HG03558 (cell line): Measurements from ENCODE around the gene GNB2.
A peak's percentile ranks its signal among the peaks of the same experiment; 100 is the strongest.

Source experiments
- ATAC-seq: cut with Tn5 transposase; IDR thresholded peaks from one replicate; pipeline ENCODE4 v1.9.1; 2021; ENCODE audit warnings: moderate number of reproducible peaks; ENCODE audit not compliant: unreplicated experiment; ENCODE audit errors: extremely low read depth

Gene GNB2

GRCh38 chr7:100673302-100673941, at the start of gene GNB2:
TSS of gene GNB2 (plus strand) at chr7:100673740. CDS start at chr7:100676266, 2,526 bp downstream.
- peak; percentile 30 for ATAC-seq

DNA sequence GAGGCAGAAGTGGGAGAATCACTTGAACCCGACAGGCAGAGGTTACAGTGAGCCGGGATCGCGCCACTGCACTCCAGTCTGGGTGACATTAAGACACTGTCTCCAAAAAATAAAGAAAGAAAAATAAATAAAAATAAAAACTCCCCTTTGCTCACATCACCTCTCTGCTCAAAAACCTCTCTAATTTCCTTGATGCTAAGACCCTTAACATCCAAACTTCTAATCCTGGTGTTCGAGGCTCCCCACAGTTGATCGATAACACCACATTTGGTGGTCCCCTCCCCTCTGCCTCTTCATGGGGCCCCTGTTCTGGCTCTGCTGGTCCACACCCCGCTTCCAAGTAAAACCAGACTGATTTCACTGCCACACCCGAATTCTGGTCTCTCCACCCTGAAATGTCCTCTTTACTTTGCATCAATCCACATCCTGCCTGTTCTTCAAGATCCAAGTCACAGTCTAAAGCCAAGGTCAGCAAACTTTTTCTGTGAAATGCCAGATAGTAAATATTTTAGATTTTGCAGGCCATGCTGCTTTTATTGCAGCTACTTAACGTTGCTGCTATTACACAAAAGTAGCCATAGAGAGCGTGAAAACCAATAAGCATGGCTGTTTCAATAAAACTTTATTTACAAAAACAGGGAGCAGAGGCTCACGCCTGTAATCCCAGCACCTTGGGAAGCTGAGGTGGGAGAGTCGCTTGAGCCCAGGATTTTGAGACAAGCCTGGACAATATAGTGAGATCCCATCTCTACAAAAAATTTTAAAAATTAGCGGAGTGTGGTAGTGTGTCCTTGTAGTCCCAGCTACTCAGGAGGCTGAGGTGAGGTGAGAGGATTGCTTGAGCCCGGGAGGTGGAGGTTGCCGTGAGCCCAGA, 49.4 kb upstream of the GNB2 start:
- ATAC-seq, result no peak

DNA sequence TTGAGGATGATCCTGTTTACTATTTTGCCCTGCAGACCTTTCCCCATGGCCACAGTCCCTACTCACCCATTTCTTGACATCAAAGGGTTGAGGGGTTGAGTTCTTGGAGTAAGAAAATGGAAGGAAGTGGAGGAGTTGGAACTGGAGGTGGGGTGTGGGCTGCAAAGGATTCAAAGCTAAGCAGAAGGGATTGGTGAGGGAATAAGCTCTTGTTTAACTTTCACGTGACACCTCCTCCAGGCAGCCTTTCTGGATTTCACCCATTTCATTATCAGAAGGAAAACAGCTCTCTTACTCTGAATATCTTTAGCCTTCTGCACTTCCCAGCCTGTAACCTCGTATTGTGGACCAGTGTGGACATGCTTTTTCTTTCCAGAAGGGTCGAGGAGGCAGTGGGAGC, 47.5 kb upstream of the GNB2 start:
- ATAC-seq, result no peak

GRCh38 chr7:100626530-100627237, 46.9 kb upstream of the GNB2 start:
- no peak for ATAC-seq

DNA sequence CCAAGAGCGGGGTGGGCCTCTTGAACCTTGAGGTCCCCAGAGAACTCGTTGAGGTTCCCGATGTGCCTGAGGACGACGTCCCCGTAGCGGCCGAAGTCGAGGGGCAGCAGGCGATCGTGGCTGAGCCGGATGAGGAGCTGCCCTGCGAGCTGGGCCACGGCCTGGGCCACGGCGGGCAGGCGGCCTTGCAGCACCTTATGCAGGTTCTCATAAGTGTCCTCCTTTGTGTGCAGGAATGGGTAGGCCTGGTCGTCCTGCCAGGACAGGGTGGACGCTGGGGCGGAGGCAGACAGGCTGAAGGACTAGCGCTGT, 46.3 kb upstream of the GNB2 start:
- ATAC-seq, result no peak

- ATAC-seq, result no peak
These were observed 44.3 kb upstream of the GNB2 start for GRCh38 chr7:100629117-100629716.

DNA sequence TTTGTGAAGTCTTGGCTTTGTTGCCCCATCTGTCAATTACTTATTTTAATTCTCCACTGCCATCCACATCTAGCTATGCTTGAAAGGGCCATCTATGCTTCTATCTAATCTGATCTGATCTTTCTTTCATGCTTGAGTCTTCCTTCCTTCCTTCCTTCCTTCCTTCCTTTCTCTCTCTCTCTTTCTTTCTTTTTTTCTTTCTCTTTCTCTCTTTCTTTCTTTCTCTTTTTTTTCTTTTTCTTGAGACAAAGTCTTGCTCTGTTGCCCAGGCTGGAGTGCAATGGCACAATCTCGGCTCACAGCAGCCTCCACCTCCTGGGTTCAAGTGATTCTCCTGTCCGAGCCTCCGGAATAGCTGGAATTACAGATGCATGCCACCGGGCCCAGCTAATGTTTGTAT, 43.5 kb upstream of the GNB2 start:
- ATAC-seq, result no peak

- ATAC-seq, result no peak
These were observed 40.4 kb upstream of the GNB2 start for GRCh38 chr7:100632951-100633717.

DNA sequence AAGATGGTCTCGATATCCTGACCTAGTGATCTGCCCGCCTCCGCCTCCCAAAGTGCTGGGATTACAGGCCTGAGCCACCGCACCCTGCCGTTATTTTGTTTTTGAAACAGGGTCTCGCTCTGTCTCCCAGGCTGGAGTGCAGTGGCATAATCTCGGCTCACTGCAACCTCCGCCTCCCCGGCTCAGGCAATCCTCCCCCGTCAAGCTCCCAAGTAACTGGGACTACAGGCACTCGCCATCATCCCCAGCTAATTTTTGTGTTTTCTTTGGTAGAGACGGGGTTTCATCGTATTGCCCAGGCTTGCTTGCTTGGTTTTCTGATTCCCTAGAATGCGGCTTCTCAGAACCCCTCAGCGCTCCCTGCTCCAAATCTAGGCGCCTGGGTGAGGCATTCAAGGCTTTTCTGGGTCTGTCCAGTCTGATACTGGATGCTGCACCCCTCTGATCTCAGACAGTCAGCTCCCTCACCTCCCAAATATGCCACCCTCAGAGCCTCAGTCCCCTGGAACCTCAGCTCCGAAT, 33.5 kb upstream of the GNB2 start:
- no peak for ATAC-seq

GRCh38 chr7:100640517-100641440, 32.8 kb upstream of the GNB2 start:
- ATAC-seq, result no peak

GRCh38 chr7:100641463-100641859, 32.1 kb upstream of the GNB2 start, which contains the start of gene TFR2:
TSS of gene TFR2 (minus strand) at chr7:100641552. CDS start at chr7:100641509, 43 bp downstream.
- no peak for ATAC-seq

GRCh38 chr7:100641860-100642533, 31.5 kb upstream of the GNB2 start:
- no peak for ATAC-seq

DNA sequence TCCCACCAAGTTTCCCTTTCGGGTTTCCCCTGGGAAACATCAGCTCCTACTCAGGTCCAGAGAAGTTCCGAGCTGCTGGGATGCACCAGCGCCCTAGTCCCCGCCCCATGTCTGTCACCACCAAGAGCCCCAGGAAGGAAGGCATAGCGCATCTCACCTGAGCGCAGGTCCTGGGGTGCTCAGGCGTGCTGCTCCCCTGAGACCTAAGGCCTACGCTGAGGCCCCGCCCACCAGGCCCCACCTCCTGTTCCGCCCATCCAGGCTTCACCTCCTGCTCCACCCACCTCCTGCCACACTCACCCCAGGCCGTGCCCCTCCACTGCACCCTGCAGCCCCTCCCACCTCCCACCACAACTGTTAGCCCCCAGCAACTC, 31.0 kb upstream of the GNB2 start:
- ATAC-seq, result no peak

- ATAC-seq, result no peak
These were observed 23.5 kb upstream of the GNB2 start for GRCh38 chr7:100649826-100650565.

DNA sequence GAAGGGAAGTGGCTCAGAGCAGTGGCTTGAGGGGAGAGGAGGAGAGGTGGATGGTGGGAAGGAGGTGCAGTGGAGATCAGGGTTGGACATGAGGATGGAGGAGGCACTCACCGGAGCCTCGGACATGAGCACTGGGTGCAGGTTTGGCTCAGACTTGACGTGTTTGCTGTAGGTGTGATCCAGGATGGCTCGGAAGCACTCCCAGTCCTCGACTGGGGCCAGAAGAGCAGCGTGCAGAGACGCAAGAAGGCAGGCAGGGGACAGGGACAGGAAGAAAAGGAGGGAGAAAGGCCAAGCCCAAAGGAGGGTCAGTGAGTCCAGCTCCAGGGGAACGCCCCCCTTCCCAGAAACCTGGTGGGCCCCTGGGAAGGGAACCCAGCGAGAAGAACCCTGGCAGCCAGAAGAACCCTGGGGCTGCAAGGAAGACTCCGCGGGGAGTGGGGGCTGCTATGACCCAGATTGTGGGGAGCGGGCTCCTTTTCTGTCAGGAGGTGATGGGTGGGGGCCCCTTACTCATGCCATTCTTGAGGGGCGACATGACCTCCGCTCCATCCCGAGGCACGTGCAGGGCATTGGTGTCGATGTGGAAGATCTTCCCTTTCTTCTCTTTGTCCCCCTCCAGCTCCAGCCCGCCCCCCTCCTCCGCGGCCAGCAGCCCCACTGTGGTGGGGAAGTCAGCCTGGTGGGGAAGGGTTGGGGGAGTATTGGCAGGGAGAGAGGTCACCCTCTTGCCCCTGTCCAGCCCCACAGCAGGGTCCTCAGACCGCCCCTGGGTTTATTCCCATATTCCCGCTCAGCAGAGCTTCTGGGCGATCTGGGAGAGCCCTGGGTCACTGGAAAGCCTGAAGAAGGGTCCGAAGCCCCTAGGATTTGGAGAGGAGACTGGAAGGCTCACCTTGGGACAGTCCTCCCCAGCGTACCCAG, 18.4 kb upstream of the GNB2 start:
- ATAC-seq, result no peak

DNA sequence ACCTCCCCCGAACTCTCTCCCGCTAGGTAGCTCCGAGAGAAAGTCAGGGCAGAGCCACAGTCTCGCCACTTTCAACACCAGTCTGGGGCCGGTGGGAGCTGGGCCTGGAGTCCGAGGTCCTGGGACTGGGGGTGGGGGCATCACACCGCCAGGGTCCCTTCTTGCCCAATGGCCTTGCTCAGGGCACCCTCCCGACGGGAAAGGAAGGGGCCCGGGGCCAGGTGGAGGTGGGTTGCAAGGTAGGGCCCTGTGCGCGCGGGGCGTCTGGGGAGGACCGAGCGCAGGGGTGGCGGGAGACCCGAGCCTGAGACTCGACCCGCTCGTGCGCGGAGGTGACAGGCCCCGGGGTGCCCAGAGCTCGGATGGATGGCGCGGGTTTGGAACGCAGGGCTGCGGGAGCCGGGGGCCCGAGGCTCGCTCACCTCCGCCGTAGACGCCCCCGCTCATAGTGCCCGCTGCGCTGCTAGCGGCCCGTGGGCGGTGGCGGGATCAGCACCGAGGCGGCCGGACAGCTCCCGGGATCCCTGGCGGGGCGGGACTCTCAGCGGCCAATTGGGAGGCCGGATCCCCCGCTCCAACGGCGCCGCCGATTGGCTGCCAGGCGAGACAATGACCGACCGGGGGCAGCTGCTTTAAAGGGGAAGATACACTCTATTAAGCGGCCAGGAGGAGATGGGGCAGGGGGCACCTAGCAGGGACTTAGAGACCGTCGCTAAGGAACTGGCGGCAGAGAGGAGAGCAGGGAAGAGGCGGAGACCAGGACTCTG, 17.4 kb upstream of the GNB2 start, which contains the start of gene ACTL6B:
TSS of gene ACTL6B (minus strand) at position 541 of the 767 bp plus-strand sequence. CDS start at position 447, 94 bp downstream.
- no peak for ATAC-seq
